ENCODE results near the gene GRIN2D. TPM values are rescaled to one million over a fixed set of nuclear protein-coding genes. Genes with fewer than 3 reads are reported as not detected.

The GRIN2D gene
- total and polyA plus RNA-seq, 2 of the 8 experiments (the other 6 are each of a cell fraction or from before 2014, with no cell fraction given), result 2.2 to 12.4 TPM

GRCh38 chr19:48365602-48366001 lies 27.9 kb upstream of the GRIN2D start:
- H4K8ac ChIP-seq (ENCODE audit: extremely low read depth, insufficient read depth, low read length), result peak overlapping the region; percentile 12; the same call in 1 of the 2 replicates
- no peak overlapping the region; the same call in 1 of the 2 replicates for H2AK5ac ChIP-seq (ENCODE audit: low read depth, low read length)
- H4K20me1 ChIP-seq (replicated peaks in 1 of 2; ENCODE audit: control insufficient read depth in 1 of 2, insufficient read depth in 2 of 2, low read length in 2 of 2), result no peaks in the 10 kb centered on the region
- no peaks in the 10 kb centered on the region; a peak in 1 of 8 replicates for H3K36me3 ChIP-seq (ENCODE audit: control insufficient read depth in 2 of 4, insufficient read depth in 4 of 4, low read length in 3 of 4)
- peaks cover 7% of the 10 kb centered on the region for H3K23me2 ChIP-seq (ENCODE audit: low read depth, low read length)
- no peak overlapping the region for H3K4me2 ChIP-seq (ENCODE audit: insufficient read depth in 1 of 2, low read depth in 2 of 2, low read length in 2 of 2)
- no peak overlapping the region for H2BK15ac ChIP-seq (ENCODE audit: low read length)
- no peak overlapping the region for H3K18ac ChIP-seq (ENCODE audit: extremely low read depth, low read length)
- no peak overlapping the region for H4K91ac ChIP-seq (replicated peaks; ENCODE audit: insufficient read length, low read length)
- peaks cover 0 to 5% (median 4%) of the 10 kb centered on the region in 4 experiments; a peak in 4 of 7 replicates for H3K4me1 ChIP-seq (replicated peaks in 1 of 4; ENCODE audit: control insufficient read depth in 3 of 4, insufficient read depth in 4 of 4, low read length in 3 of 4)
- DNase-seq (ENCODE audit: low read depth in 1 of 2, low spot score in 2 of 2) (no peak), FAIRE-seq (no peak)
- H3K14ac ChIP-seq (ENCODE audit: insufficient read length), result no peak overlapping the region
- no peak overlapping the region for H2BK12ac ChIP-seq (ENCODE audit: low read depth, low read length)
- no peaks in the 10 kb centered on the region for H3K9me3 ChIP-seq (ENCODE audit: insufficient read depth in 2 of 2, low read depth in 1 of 2, low read length in 1 of 2)
- no peak overlapping the region for H3K4me3 ChIP-seq (ENCODE audit: extremely low read depth in 1 of 4, insufficient read depth in 2 of 4, low read depth in 3 of 4, low read length in 4 of 4)
- no peak overlapping the region for H3K56ac ChIP-seq (replicated peaks; ENCODE audit: insufficient read length, low read depth, low read length)
- CTCF ChIA-PET (ENCODE audit: partially characterized antibody), result interaction anchor here (1.1 kb wide), 1 partner anchor 31 kb away, joined by 3 read pairs; no protein-coding TSS in a partner anchor
- no peak overlapping the region for H2BK5ac ChIP-seq (ENCODE audit: low read depth, low read length)
- H3K79me1 ChIP-seq (ENCODE audit: low read depth, low read length), result no peaks in the 10 kb centered on the region
- H3K27ac ChIP-seq (ENCODE audit: low read depth, low read length), result no peak overlapping the region
- no peak overlapping the region for H3K9ac ChIP-seq (replicated peaks in 1 of 4; ENCODE audit: extremely low read depth in 1 of 4, low read depth in 3 of 4, low read length in 3 of 4)
- H2BK120ac ChIP-seq (replicated peaks; ENCODE audit: low read depth, low read length), result no peak overlapping the region
- POLR2A ChIA-PET (ENCODE audit: partially characterized antibody), result interaction anchor here (1.7 kb wide), 1 partner anchor 122 kb away, joined by 4 read pairs; no protein-coding TSS in a partner anchor
- no peak overlapping the region for H3K23ac ChIP-seq (ENCODE audit: insufficient read length)
- TF ChIP-seq CTCF (IDR thresholded peaks at IDR 0.05; ENCODE audit: control extremely low read depth in 1 of 3, insufficient read depth in 1 of 3, low read depth in 1 of 3, low read length in 3 of 3) (no peak), CHD1 (IDR thresholded peaks at IDR 0.05; ENCODE audit: low read depth, low read length) (no peak), SP4 (IDR thresholded peaks at IDR 0.05; ENCODE audit: low read length) (no peak), E2F6 (IDR thresholded peaks at IDR 0.05) (no peak), POU5F1 (IDR thresholded peaks at IDR 0.05; ENCODE audit: low read depth, low read length) (no peak), RAD21 (IDR thresholded peaks at IDR 0.05 in 1 of 2, conservative IDR thresholded peaks at IDR 0.05 in 1 of 2; ENCODE audit: low read depth in 2 of 2, low read length in 2 of 2) (no peak), ZNF274 (IDR thresholded peaks at IDR 0.05; ENCODE audit: borderline replicate concordance, extremely low read depth, low read length) (no peak)
- H2BK20ac ChIP-seq (ENCODE audit: low read length), result no peak overlapping the region
- no peaks in the 10 kb centered on the region for H3K79me2 ChIP-seq (ENCODE audit: control insufficient read depth in 1 of 2, insufficient read depth in 2 of 2, low read length in 2 of 2)
- no peak overlapping the region for H2AFZ ChIP-seq (ENCODE audit: low read length)
- H4K5ac ChIP-seq (ENCODE audit: insufficient read length, low read depth, low read length), result no peak overlapping the region
- H3K4ac ChIP-seq (replicated peaks; ENCODE audit: insufficient read length, low read depth, low read length), result no peak overlapping the region
- 93% methylated on average over 9 of the region's 11 CpGs; no CpG with 5 or more reads in 1 of the 2 experiments for WGBS, 2 experiments (ENCODE audit: extremely low coverage in 1 of 2, insufficient coverage in 1 of 2, insufficient read length in 1 of 2, insufficient replicate concordance in 2 of 2, low coverage in 1 of 2, low lambda C conversion rate in 2 of 2, missing lambda C conversion rate in 1 of 2)
- peaks cover 0 to 10% (median 2%) of the 10 kb centered on the region in 4 experiments; a peak in 3 of 7 replicates for H3K27me3 ChIP-seq (replicated peaks in 1 of 4; ENCODE audit: control insufficient read depth in 3 of 4, extremely low read depth in 1 of 4, insufficient read depth in 3 of 4, low read length in 3 of 4)

Measured in H1 (cell line).